ENCODE results near the gene CNPY3.
"Not testable (repeated sequence)": the region's sequence is repeated elsewhere in the genome, so short reads cannot be mapped to it uniquely, and the experiment has no call there.

Gene CNPY3

GRCh38 chr6:42928986-42929820, at the start of gene CNPY3:
Gene CNPY3 (plus strand): TSS chr6:42929480. CDS start chr6:42929571, 91 bp downstream.
- peak; percentile 100 for DNase-seq

- not testable (repeated sequence) for DNase-seq
Observed at GRCh38 chr6:42880240-42880817, 49.0 kb upstream of the CNPY3 start.

GRCh38 chr6:42880871-42881270, 48.4 kb upstream of the CNPY3 start:
- DNase-seq, result not testable (repeated sequence)

- no peak for DNase-seq
Observed at GRCh38 chr6:42885702-42886101, 43.6 kb upstream of the CNPY3 start.

- not testable (repeated sequence) for DNase-seq
Observed at GRCh38 chr6:42888201-42888600, 41.1 kb upstream of the CNPY3 start.

- DNase-seq, result no peak
Observed at GRCh38 chr6:42889815-42890214, 39.5 kb upstream of the CNPY3 start.

GRCh38 chr6:42890311-42891198, 38.7 kb upstream of the CNPY3 start:
- no peak for DNase-seq

- DNase-seq, result no peak
Observed at GRCh38 chr6:42891199-42891722, 38.0 kb upstream of the CNPY3 start.

- DNase-seq, result not testable (repeated sequence)
Observed at GRCh38 chr6:42894041-42894828, 35.0 kb upstream of the CNPY3 start.

- peak; percentile 77 for DNase-seq
Observed at GRCh38 chr6:42896178-42896719, 33.0 kb upstream of the CNPY3 start.

- DNase-seq, result peak; percentile 29
Observed at GRCh38 chr6:42898891-42899361, 30.4 kb upstream of the CNPY3 start.

GRCh38 chr6:42899871-42900270, 29.4 kb upstream of the CNPY3 start:
- no peak for DNase-seq

GRCh38 chr6:42901538-42901957, 27.7 kb upstream of the CNPY3 start:
- peak; percentile 56 for DNase-seq

GRCh38 chr6:42902429-42903263, 26.6 kb upstream of the CNPY3 start:
- not testable (repeated sequence) for DNase-seq

- DNase-seq, result no peak
Observed at GRCh38 chr6:42904467-42904866, 24.8 kb upstream of the CNPY3 start.

- no peak for DNase-seq
Observed at GRCh38 chr6:42907336-42907735, 21.9 kb upstream of the CNPY3 start.

GRCh38 chr6:42909835-42910234, 19.4 kb upstream of the CNPY3 start:
- DNase-seq, result no peak

- DNase-seq, result no peak
Observed at GRCh38 chr6:42911171-42912021, 17.9 kb upstream of the CNPY3 start.

- no peak for DNase-seq
Observed at GRCh38 chr6:42914546-42914945, 14.7 kb upstream of the CNPY3 start.

GRCh38 chr6:42915732-42916131, 13.5 kb upstream of the CNPY3 start, which contains the start of gene PTCRA:
Gene PTCRA (plus strand): TSS chr6:42916053. CDS start chr6:42916070, 17 bp downstream.
- no peak for DNase-seq
